ENCODE results near the gene TBC1D22A. TPM values are rescaled to one million over a fixed set of nuclear protein-coding genes. Genes with fewer than 3 reads are reported as not detected.

Gene TBC1D22A
- total and polyA plus RNA-seq, 7 experiments from 2014 or later = 18.6 to 50.1 (median 39.3) TPM

- Histone ChIP-seq H3K4me3 (ENCODE audit: low read length) (no peak overlapping the region), H3K27ac (ENCODE audit: low read depth, low read length) (no peak overlapping the region), H3K27me3 (ENCODE audit: control insufficient read depth in 2 of 2, insufficient read depth in 2 of 2, low read length in 2 of 2) (no peaks in the 10 kb centered on the region), H3K4me1 (ENCODE audit: control insufficient read depth in 2 of 2, insufficient read depth in 2 of 2, low read length in 2 of 2) (no peaks in the 10 kb centered on the region), H3K9me3 (ENCODE audit: control insufficient read depth in 2 of 3, low read length in 3 of 3) (no peaks in the 10 kb centered on the region), H3K36me3 (ENCODE audit: control insufficient read depth in 2 of 3, insufficient read depth in 3 of 3, low read length in 3 of 3) (peaks cover 0 to 10% (median 0%) of the 10 kb centered on the region in 3 experiments)
- ATAC-seq (no peak), DNase-seq (no peak)
- peaks cover 0 to 7% (median 4%) of the 10 kb centered on the region in 5 donors for H3K36me3 Mint-ChIP-seq
- ChIA-PET POLR2A (no interaction called here), CTCF (no interaction called here)
- H3K9me3 Mint-ChIP-seq = no peaks in the 10 kb centered on the region
- peaks cover 0 to 9% (median 4%) of the 10 kb centered on the region in 7 donors for H3K4me1 Mint-ChIP-seq
- H3K4me3 Mint-ChIP-seq = no peak overlapping the region
- peak overlapping the region in 1 of 9 donors; percentile 45 for H3K27ac Mint-ChIP-seq
- intact Hi-C loops (cut with micrococcal nuclease) = no loop called here
- no peaks in the 10 kb centered on the region for H3K27me3 Mint-ChIP-seq
Measured at GRCh38 chr22:47120399-47120798, 357.9 kb downstream of the TBC1D22A start.

- Histone ChIP-seq H3K4me1 (ENCODE audit: control insufficient read depth in 2 of 2, insufficient read depth in 2 of 2, low read length in 2 of 2) (no peaks in the 10 kb centered on the region), H3K27me3 (ENCODE audit: control insufficient read depth in 2 of 2, insufficient read depth in 2 of 2, low read length in 2 of 2) (no peaks in the 10 kb centered on the region), H3K36me3 (ENCODE audit: control insufficient read depth in 2 of 3, insufficient read depth in 3 of 3, low read length in 3 of 3) (peaks cover 0 to 2% (median 0%) of the 10 kb centered on the region in 3 experiments), H3K27ac (ENCODE audit: low read depth, low read length) (no peak overlapping the region), H3K9me3 (ENCODE audit: control insufficient read depth in 2 of 3, low read length in 3 of 3) (no peaks in the 10 kb centered on the region), H3K4me3 (ENCODE audit: low read length) (no peak overlapping the region)
- no peak overlapping the region for H3K27ac Mint-ChIP-seq
- CTCF ChIA-PET = no interaction called here
- no peaks in the 10 kb centered on the region for H3K27me3 Mint-ChIP-seq
- no peak overlapping the region for H3K4me3 Mint-ChIP-seq
- H3K4me1 Mint-ChIP-seq = peaks cover 0 to 14% (median 6%) of the 10 kb centered on the region in 7 donors
- DNase-seq (no peak), ATAC-seq (no peak)
- intact Hi-C loops (cut with micrococcal nuclease) = no loop called here
- no peaks in the 10 kb centered on the region for H3K9me3 Mint-ChIP-seq
- POLR2A ChIA-PET = no interaction called here
- H3K36me3 Mint-ChIP-seq = peaks cover 0 to 11% (median 4%) of the 10 kb centered on the region in 5 donors
Measured at GRCh38 chr22:47121791-47122190, 359.3 kb downstream of the TBC1D22A start.

GRCh38 chr22:47122441-47123000, 360.1 kb downstream of the TBC1D22A start:
- Histone ChIP-seq H3K4me3 (ENCODE audit: low read length) (no peak overlapping the region), H3K27me3 (ENCODE audit: control insufficient read depth in 2 of 2, insufficient read depth in 2 of 2, low read length in 2 of 2) (no peaks in the 10 kb centered on the region), H3K4me1 (ENCODE audit: control insufficient read depth in 2 of 2, insufficient read depth in 2 of 2, low read length in 2 of 2) (no peaks in the 10 kb centered on the region), H3K9me3 (ENCODE audit: control insufficient read depth in 2 of 3, low read length in 3 of 3) (no peaks in the 10 kb centered on the region), H3K36me3 (ENCODE audit: control insufficient read depth in 2 of 3, insufficient read depth in 3 of 3, low read length in 3 of 3) (no peaks in the 10 kb centered on the region), H3K27ac (ENCODE audit: low read depth, low read length) (no peak overlapping the region)
- POLR2A ChIA-PET = no interaction called here
- no peaks in the 10 kb centered on the region for H3K27me3 Mint-ChIP-seq
- ATAC-seq = no peak
- H3K27ac Mint-ChIP-seq = no peak overlapping the region
- CTCF ChIA-PET = no interaction called here
- no peak overlapping the region for H3K4me3 Mint-ChIP-seq
- DNase-seq = no peak
- intact Hi-C loops (cut with micrococcal nuclease) = no loop called here
- peaks cover 0 to 13% (median 1%) of the 10 kb centered on the region in 5 donors for H3K36me3 Mint-ChIP-seq
- no peaks in the 10 kb centered on the region for H3K9me3 Mint-ChIP-seq
- peaks cover 0 to 16% (median 6%) of the 10 kb centered on the region in 7 donors for H3K4me1 Mint-ChIP-seq

- peak overlapping the region in 1 of 9 donors; percentile 57 for H3K27ac Mint-ChIP-seq
- no peak for ATAC-seq
Measured at GRCh38 chr22:47123006-47123826, 360.8 kb downstream of the TBC1D22A start.

GRCh38 chr22:47123827-47124442, 361.5 kb downstream of the TBC1D22A start:
- peaks cover 0 to 20% (median 11%) of the 10 kb centered on the region in 7 donors for H3K4me1 Mint-ChIP-seq
- peaks cover 0 to 18% (median 3%) of the 10 kb centered on the region in 5 donors for H3K36me3 Mint-ChIP-seq
- H3K27me3 Mint-ChIP-seq = no peaks in the 10 kb centered on the region
- CTCF ChIA-PET = no interaction called here
- Histone ChIP-seq H3K4me1 (ENCODE audit: control insufficient read depth in 2 of 2, insufficient read depth in 2 of 2, low read length in 2 of 2) (no peaks in the 10 kb centered on the region), H3K4me3 (ENCODE audit: low read length) (no peak overlapping the region), H3K36me3 (ENCODE audit: control insufficient read depth in 2 of 3, insufficient read depth in 3 of 3, low read length in 3 of 3) (peaks cover 0 to 7% (median 0%) of the 10 kb centered on the region in 3 experiments), H3K27me3 (ENCODE audit: control insufficient read depth in 2 of 2, insufficient read depth in 2 of 2, low read length in 2 of 2) (no peaks in the 10 kb centered on the region), H3K9me3 (ENCODE audit: control insufficient read depth in 2 of 3, low read length in 3 of 3) (no peaks in the 10 kb centered on the region), H3K27ac (ENCODE audit: low read depth, low read length) (no peak overlapping the region)
- intact Hi-C loops (cut with micrococcal nuclease) = no loop called here
- POLR2A ChIA-PET = no interaction called here
- no peak for ATAC-seq
- H3K9me3 Mint-ChIP-seq = no peaks in the 10 kb centered on the region
- DNase-seq = no peak
- no peak overlapping the region for H3K4me3 Mint-ChIP-seq
- H3K27ac Mint-ChIP-seq = peak overlapping the region in 1 of 9 donors; percentile 57

More at GRCh38 chr22:47123006-47123826, 360.8 kb downstream of the TBC1D22A start:
- no peaks in the 10 kb centered on the region for H3K9me3 ChIP-seq (ENCODE audit: control insufficient read depth in 2 of 3, low read length in 3 of 3)
- H3K27me3 ChIP-seq (ENCODE audit: control insufficient read depth in 2 of 2, insufficient read depth in 2 of 2, low read length in 2 of 2) = no peaks in the 10 kb centered on the region
- intact Hi-C loops (cut with micrococcal nuclease) = no loop called here
- H3K27ac ChIP-seq (ENCODE audit: low read depth, low read length) = no peak overlapping the region
- H3K4me1 ChIP-seq (ENCODE audit: control insufficient read depth in 2 of 2, insufficient read depth in 2 of 2, low read length in 2 of 2) = no peaks in the 10 kb centered on the region
- Mint-ChIP-seq H3K9me3 (no peaks in the 10 kb centered on the region), H3K4me3 (no peak overlapping the region), H3K4me1 (peaks cover 0 to 16% (median 6%) of the 10 kb centered on the region in 7 donors), H3K27me3 (no peaks in the 10 kb centered on the region), H3K36me3 (peaks cover 0 to 13% (median 1%) of the 10 kb centered on the region in 5 donors)
- ChIA-PET POLR2A (no interaction called here), CTCF (no interaction called here)
- H3K36me3 ChIP-seq (ENCODE audit: control insufficient read depth in 2 of 3, insufficient read depth in 3 of 3, low read length in 3 of 3) = peaks cover 0 to under 1% (median 0%) of the 10 kb centered on the region in 3 experiments
- DNase-seq = no peak
- H3K4me3 ChIP-seq (ENCODE audit: low read length) = no peak overlapping the region

- ChIA-PET POLR2A (no interaction called here), CTCF (no interaction called here)
- DNase-seq (no peak), ATAC-seq (no peak)
- Histone ChIP-seq H3K4me3 (ENCODE audit: low read length) (no peak overlapping the region), H3K27ac (ENCODE audit: low read depth, low read length) (no peak overlapping the region), H3K4me1 (ENCODE audit: control insufficient read depth in 2 of 2, insufficient read depth in 2 of 2, low read length in 2 of 2) (no peaks in the 10 kb centered on the region), H3K36me3 (ENCODE audit: control insufficient read depth in 2 of 3, insufficient read depth in 3 of 3, low read length in 3 of 3) (peaks cover 0 to 7% (median 0%) of the 10 kb centered on the region in 3 experiments), H3K27me3 (ENCODE audit: control insufficient read depth in 2 of 2, insufficient read depth in 2 of 2, low read length in 2 of 2) (no peaks in the 10 kb centered on the region), H3K9me3 (ENCODE audit: control insufficient read depth in 2 of 3, low read length in 3 of 3) (no peaks in the 10 kb centered on the region)
- peaks cover 0 to 18% (median 3%) of the 10 kb centered on the region in 5 donors for H3K36me3 Mint-ChIP-seq
- no peaks in the 10 kb centered on the region for H3K9me3 Mint-ChIP-seq
- no peak overlapping the region for H3K27ac Mint-ChIP-seq
- peaks cover 0 to 21% (median 12%) of the 10 kb centered on the region in 7 donors for H3K4me1 Mint-ChIP-seq
- H3K27me3 Mint-ChIP-seq = no peaks in the 10 kb centered on the region
- no peak overlapping the region for H3K4me3 Mint-ChIP-seq
- intact Hi-C loops (cut with micrococcal nuclease) = no loop called here
Measured at GRCh38 chr22:47124451-47124881, 362.0 kb downstream of the TBC1D22A start.

All from naive thymus-derived CD4-positive, alpha-beta T cell (primary cell).